WERI-Rb-1 (cell line): Measurements from ENCODE around the gene MPC1.
"Not testable (repeated sequence)": the region's sequence is repeated elsewhere in the genome, so short reads cannot be mapped to it uniquely, and the experiment has no call there.

Source experiments
- DNase-seq: peaks from one replicate; pipeline ENCODE4 v3.0.0-alpha.2; 2020
- H3K27ac ChIP-seq: fragments of 250-450 bp; sonication (Bioruptor Pico); 2 replicates; pipeline ENCODE4 v1.5.1; 2020; ENCODE audit warnings: mild to moderate bottlenecking, moderate library complexity
- H3K27me3 ChIP-seq: fragments of 250-450 bp; sonication (Bioruptor Pico); 2 replicates; pipeline ENCODE4 v1.5.1; 2021; ENCODE audit warnings: mild to moderate bottlenecking, low read depth, moderate library complexity; ENCODE audit not compliant: insufficient read depth, severe bottlenecking
- H3K36me3 ChIP-seq: fragments of 250-450 bp; sonication (Bioruptor Pico); 2 replicates; pipeline ENCODE4 v1.5.1; 2020; ENCODE audit warnings: mild to moderate bottlenecking, moderate library complexity
- H3K4me3 ChIP-seq: 2 replicates; pipeline ENCODE4 v1.5.1; 2011; ENCODE audit warnings: low read depth, mild to moderate bottlenecking, control low read depth, low read length
- H3K9me3 ChIP-seq: fragments of 250-450 bp; sonication (Bioruptor Pico); 2 replicates; pipeline ENCODE4 v1.5.1; 2021; ENCODE audit warnings: mild to moderate bottlenecking, moderate library complexity; ENCODE audit not compliant: severe bottlenecking
- CTCF ChIP-seq: IDR thresholded peaks from 2 replicates; pipeline ENCODE4 v1.5.1; 2011; ENCODE audit warnings: low read depth, mild to moderate bottlenecking, control low read depth, inconsistent platforms, low read length

The MPC1 gene

GRCh38 chr6:166364456-166364855 is 18.3 kb downstream of the MPC1 start:
- H3K27me3 ChIP-seq: no peaks in the 10 kb centered on the region
- H3K9me3 ChIP-seq: no peaks in the 10 kb centered on the region
- H3K36me3 ChIP-seq: peaks cover 3% of the 10 kb centered on the region
- H3K27ac ChIP-seq: no peak overlapping the region
- no peak for TF ChIP-seq CTCF
- H3K4me3 ChIP-seq: no peak overlapping the region
- DNase-seq: no peak

- H3K9me3 ChIP-seq, H3K36me3 ChIP-seq, H3K27me3 ChIP-seq, H3K4me3 ChIP-seq, DNase-seq, H3K27ac ChIP-seq: not testable (repeated sequence)
Measured at GRCh38 chr6:166362427-166362826, 20.3 kb downstream of the MPC1 start.

GRCh38 chr6:166361077-166361429 is 21.7 kb downstream of the MPC1 start:
- H3K27ac ChIP-seq: no peak overlapping the region
- no peak for DNase-seq
- no peak for TF ChIP-seq CTCF

GRCh38 chr6:166360243-166361076 is 22.3 kb downstream of the MPC1 start:
- Histone ChIP-seq H3K27me3 (no peaks in the 10 kb centered on the region), H3K27ac (no peak overlapping the region), H3K36me3 (peaks cover 3% of the 10 kb centered on the region), H3K4me3 (no peak overlapping the region), H3K9me3 (no peaks in the 10 kb centered on the region)
- TF ChIP-seq CTCF: no peak
- DNase-seq: no peak

More at GRCh38 chr6:166361077-166361429, 21.7 kb downstream of the MPC1 start:
- Histone ChIP-seq H3K27me3 (no peaks in the 10 kb centered on the region), H3K9me3 (no peaks in the 10 kb centered on the region), H3K36me3 (peaks cover 3% of the 10 kb centered on the region), H3K4me3 (no peak overlapping the region)

- Histone ChIP-seq H3K9me3 (no peaks in the 10 kb centered on the region), H3K4me3 (no peak overlapping the region), H3K27me3 (no peaks in the 10 kb centered on the region), H3K36me3 (no peaks in the 10 kb centered on the region), H3K27ac (no peak overlapping the region)
- TF ChIP-seq CTCF: no peak
- no peak for DNase-seq
Measured at GRCh38 chr6:166355552-166355951, 27.2 kb downstream of the MPC1 start.

- Histone ChIP-seq H3K27ac (no peak overlapping the region), H3K36me3 (no peaks in the 10 kb centered on the region), H3K9me3 (peaks cover under 1% of the 10 kb centered on the region), H3K4me3 (no peak overlapping the region), H3K27me3 (no peaks in the 10 kb centered on the region)
- DNase-seq: no peak
- TF ChIP-seq CTCF: no peak
Measured at GRCh38 chr6:166354965-166355364, 27.8 kb downstream of the MPC1 start.
